Measurements from ENCODE around the gene COA3. TPM values are rescaled to one million over a fixed set of nuclear protein-coding genes. Genes with fewer than 3 reads are reported as not detected.

COA3 gene
- total RNA-seq, 1 donor from 2014 or later: 31.8 TPM

- Mint-ChIP-seq H3K27ac (ENCODE audit: unreplicated experiment) (no peak overlapping the region), H3K36me3 (ENCODE audit: low read depth, unreplicated experiment) (peaks cover 12% of the 10 kb centered on the region), H3K27me3 (ENCODE audit: low read depth, unreplicated experiment) (no peaks in the 10 kb centered on the region), H3K9me3 (ENCODE audit: unreplicated experiment) (no peaks in the 10 kb centered on the region), H3K4me1 (ENCODE audit: low read depth, unreplicated experiment) (peaks cover 5% of the 10 kb centered on the region), H3K4me3 (ENCODE audit: unreplicated experiment) (no peak overlapping the region)
- H3K79me2 ChIP-seq (ENCODE audit: insufficient read depth, low read length): no peaks in the 10 kb centered on the region
- no peak overlapping the region for H3K9ac ChIP-seq (ENCODE audit: low read length)
- H2AFZ ChIP-seq (ENCODE audit: low read depth, low read length): no peak overlapping the region
- no peak overlapping the region for H3K4me2 ChIP-seq (ENCODE audit: low read length)
- no peak overlapping the region for H3K27ac ChIP-seq (ENCODE audit: low read depth, low read length)
- DNase-seq (ENCODE audit: low read depth) (no peak), FAIRE-seq (no peak)
- peaks cover 4% of the 10 kb centered on the region for H4K20me1 ChIP-seq (ENCODE audit: insufficient read depth, low read length)
- peaks cover 3% of the 10 kb centered on the region for H3K27me3 ChIP-seq (ENCODE audit: insufficient read depth, low read length)
- H3K4me1 ChIP-seq (ENCODE audit: insufficient read depth, low read length): peaks cover 18% of the 10 kb centered on the region
- TF ChIP-seq EZH2 (IDR thresholded peaks at IDR 0.05; ENCODE audit: insufficient read depth, low read length): no peak
- no peak for TF ChIP-seq CTCF (IDR thresholded peaks at IDR 0.05; ENCODE audit: insufficient read depth, low read depth, low read length)
- H3K4me3 ChIP-seq (ENCODE audit: insufficient read depth, low read depth, low read length): no peak overlapping the region
- H3K9me3 ChIP-seq (ENCODE audit: insufficient read depth, low read depth, low read length): no peaks in the 10 kb centered on the region
- peaks cover 13% of the 10 kb centered on the region for H3K36me3 ChIP-seq (ENCODE audit: insufficient read depth, low read length)
Measured at GRCh38 chr17:42806249-42806648, 7.7 kb upstream of the COA3 start.

GRCh38 chr17:42804918-42805367 is 6.4 kb upstream of the COA3 start:
- Histone ChIP-seq H3K4me2 (ENCODE audit: low read length) (no peak overlapping the region), H4K20me1 (ENCODE audit: insufficient read depth, low read length) (no peaks in the 10 kb centered on the region), H3K9me3 (ENCODE audit: insufficient read depth, low read depth, low read length) (no peaks in the 10 kb centered on the region), H3K9ac (ENCODE audit: low read length) (no peak overlapping the region), H3K36me3 (ENCODE audit: insufficient read depth, low read length) (no peaks in the 10 kb centered on the region), H3K4me3 (ENCODE audit: insufficient read depth, low read depth, low read length) (no peak overlapping the region), H3K27me3 (ENCODE audit: insufficient read depth, low read length) (peaks cover 3% of the 10 kb centered on the region), H3K27ac (ENCODE audit: low read depth, low read length) (no peak overlapping the region), H2AFZ (ENCODE audit: low read depth, low read length) (no peak overlapping the region), H3K4me1 (ENCODE audit: insufficient read depth, low read length) (peaks cover 18% of the 10 kb centered on the region), H3K79me2 (ENCODE audit: insufficient read depth, low read length) (no peaks in the 10 kb centered on the region)
- no peak for DNase-seq (ENCODE audit: low read depth)
- peaks cover 5% of the 10 kb centered on the region for H3K4me1 Mint-ChIP-seq (ENCODE audit: low read depth, unreplicated experiment)
- H3K36me3 Mint-ChIP-seq (ENCODE audit: low read depth, unreplicated experiment): peaks cover 9% of the 10 kb centered on the region
- H3K9me3 Mint-ChIP-seq (ENCODE audit: unreplicated experiment): no peaks in the 10 kb centered on the region
- no peak overlapping the region for H3K4me3 Mint-ChIP-seq (ENCODE audit: unreplicated experiment)
- H3K27me3 Mint-ChIP-seq (ENCODE audit: low read depth, unreplicated experiment): no peaks in the 10 kb centered on the region
- FAIRE-seq: no peak
- TF ChIP-seq EZH2 (IDR thresholded peaks at IDR 0.05; ENCODE audit: insufficient read depth, low read length) (no peak), CTCF (IDR thresholded peaks at IDR 0.05; ENCODE audit: insufficient read depth, low read depth, low read length) (no peak)
- H3K27ac Mint-ChIP-seq (ENCODE audit: unreplicated experiment): no peak overlapping the region

- H3K27me3 ChIP-seq (ENCODE audit: insufficient read depth, low read length): peaks cover 3% of the 10 kb centered on the region
Measured at GRCh38 chr17:42803074-42803883, 4.8 kb upstream of the COA3 start.

More at GRCh38 chr17:42803074-42803883, 4.8 kb upstream of the COA3 start:
- no peak overlapping the region for H3K4me3 ChIP-seq (ENCODE audit: insufficient read depth, low read depth, low read length)
- H3K9ac ChIP-seq (ENCODE audit: low read length): no peak overlapping the region
- Mint-ChIP-seq H3K27ac (ENCODE audit: unreplicated experiment) (no peak overlapping the region), H3K4me1 (ENCODE audit: low read depth, unreplicated experiment) (peaks cover 3% of the 10 kb centered on the region), H3K9me3 (ENCODE audit: unreplicated experiment) (no peaks in the 10 kb centered on the region), H3K27me3 (ENCODE audit: low read depth, unreplicated experiment) (no peaks in the 10 kb centered on the region), H3K36me3 (ENCODE audit: low read depth, unreplicated experiment) (peaks cover 9% of the 10 kb centered on the region), H3K4me3 (ENCODE audit: unreplicated experiment) (no peak overlapping the region)
- H3K79me2 ChIP-seq (ENCODE audit: insufficient read depth, low read length): peaks cover 2% of the 10 kb centered on the region
- no peak for TF ChIP-seq EZH2 (IDR thresholded peaks at IDR 0.05; ENCODE audit: insufficient read depth, low read length)
- no peak for TF ChIP-seq CTCF (IDR thresholded peaks at IDR 0.05; ENCODE audit: insufficient read depth, low read depth, low read length)
- no peaks in the 10 kb centered on the region for H3K9me3 ChIP-seq (ENCODE audit: insufficient read depth, low read depth, low read length)
- H4K20me1 ChIP-seq (ENCODE audit: insufficient read depth, low read length): no peaks in the 10 kb centered on the region
- H3K4me2 ChIP-seq (ENCODE audit: low read length): peak overlapping the region; percentile 49
- H3K4me1 ChIP-seq (ENCODE audit: insufficient read depth, low read length): peaks cover 16% of the 10 kb centered on the region
- DNase-seq (ENCODE audit: low read depth): peak; percentile 27
- no peak overlapping the region for H2AFZ ChIP-seq (ENCODE audit: low read depth, low read length)
- no peak overlapping the region for H3K27ac ChIP-seq (ENCODE audit: low read depth, low read length)
- H3K36me3 ChIP-seq (ENCODE audit: insufficient read depth, low read length): no peaks in the 10 kb centered on the region
- no peak for FAIRE-seq

Data from astrocyte (in vitro differentiated cells and primary cell).